D721Med (cell line): ENCODE measurements around the gene ZNHIT6.

Source experiments
- DNase-seq: peaks from one replicate; pipeline ENCODE4 v3.0.0; 2011; ENCODE audit warnings: low spot score; ENCODE audit not compliant: insufficient read length
- FAIRE-seq: peaks from 2 replicates; lab custom pipeline; 2011; peaks lifted over from hg19 to GRCh38; lab: Jason Lieb, UNC
- CTCF ChIP-seq: IDR thresholded peaks from 2 replicates; pipeline ENCODE4 v1.5.1; 2012; ENCODE audit warnings: mild to moderate bottlenecking, control low read depth; ENCODE audit not compliant: insufficient read depth; ENCODE audit errors: missing control alignments

The ZNHIT6 gene

GRCh38 chr1:85604298-85604997 is 103.8 kb downstream of the ZNHIT6 start:
- TF ChIP-seq CTCF = no peak
- FAIRE-seq (no peak), DNase-seq (no peak)

GRCh38 chr1:85603086-85603880 is 105.0 kb downstream of the ZNHIT6 start:
- no peak for TF ChIP-seq CTCF
- DNase-seq (no peak), FAIRE-seq (no peak)

GRCh38 chr1:85602571-85602970 is 105.7 kb downstream of the ZNHIT6 start:
- DNase-seq (no peak), FAIRE-seq (no peak)
- TF ChIP-seq CTCF = no peak

- DNase-seq (no peak), FAIRE-seq (no peak)
- TF ChIP-seq CTCF = no peak
Measured at GRCh38 chr1:85601901-85602300, 106.3 kb downstream of the ZNHIT6 start.

GRCh38 chr1:85599681-85600080 is 108.6 kb downstream of the ZNHIT6 start:
- no peak for DNase-seq
- TF ChIP-seq CTCF = no peak
- no peak for FAIRE-seq
